HG03025 (cell line): ENCODE measurements around the gene CTIF.
"Not testable (repeated sequence)": the region's sequence is repeated elsewhere in the genome, so short reads cannot be mapped to it uniquely, and the experiment has no call there.

Experiments
- ATAC-seq: cut with Tn5 transposase; IDR thresholded peaks from one replicate; pipeline ENCODE4 v1.9.1; 2021; ENCODE audit warnings: mild to moderate bottlenecking, moderate library complexity; ENCODE audit not compliant: unreplicated experiment, low FRiP score

The CTIF gene

DNA sequence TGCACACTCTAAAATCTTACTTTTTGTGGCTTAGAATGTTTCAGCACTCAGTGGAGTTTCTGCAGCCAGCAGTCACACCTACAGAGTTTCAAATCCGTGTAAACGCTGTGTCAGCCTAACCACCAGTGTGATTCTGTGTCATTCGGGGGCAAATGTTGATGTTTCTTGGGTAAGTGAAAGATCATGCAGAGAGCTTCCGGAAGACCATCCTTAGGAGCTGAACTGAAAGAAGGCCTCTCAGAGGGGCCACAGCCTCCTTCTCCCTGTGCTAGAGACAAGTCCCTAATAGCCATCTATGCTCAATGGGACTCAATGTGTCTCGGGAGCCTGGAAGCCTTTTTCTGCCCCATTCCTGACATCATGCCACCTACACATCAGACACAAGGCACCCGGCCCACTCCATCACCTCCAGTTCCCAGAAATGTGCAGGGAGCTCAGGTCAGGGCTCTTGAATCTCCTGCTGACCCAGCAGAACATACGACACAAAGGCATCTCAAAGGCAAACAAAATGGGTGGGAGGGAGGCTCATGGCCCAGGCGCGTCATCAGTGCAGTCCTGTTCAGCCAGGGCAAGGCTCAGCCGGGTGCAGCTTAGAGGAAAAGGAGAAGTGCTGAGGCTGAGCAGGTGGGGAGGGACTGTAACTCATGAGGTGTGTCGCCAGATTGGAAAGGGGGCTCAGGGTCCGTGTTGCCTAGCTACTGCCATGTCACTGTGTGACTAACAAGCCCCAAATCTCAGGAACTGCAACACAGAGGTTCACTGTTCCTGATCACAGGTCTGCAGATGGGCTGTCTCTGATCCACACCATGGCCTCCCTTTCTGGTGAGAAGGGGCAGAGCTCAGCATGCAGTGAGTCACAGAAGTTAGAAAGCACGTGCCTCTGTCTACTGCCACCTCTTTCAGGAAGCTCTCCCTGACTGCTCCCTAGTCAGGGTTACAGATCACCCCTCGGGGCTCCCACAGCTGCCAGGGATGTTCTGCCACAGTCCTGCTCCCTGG is 329.9 kb downstream of the CTIF start:
- peak; percentile 79 for ATAC-seq

DNA sequence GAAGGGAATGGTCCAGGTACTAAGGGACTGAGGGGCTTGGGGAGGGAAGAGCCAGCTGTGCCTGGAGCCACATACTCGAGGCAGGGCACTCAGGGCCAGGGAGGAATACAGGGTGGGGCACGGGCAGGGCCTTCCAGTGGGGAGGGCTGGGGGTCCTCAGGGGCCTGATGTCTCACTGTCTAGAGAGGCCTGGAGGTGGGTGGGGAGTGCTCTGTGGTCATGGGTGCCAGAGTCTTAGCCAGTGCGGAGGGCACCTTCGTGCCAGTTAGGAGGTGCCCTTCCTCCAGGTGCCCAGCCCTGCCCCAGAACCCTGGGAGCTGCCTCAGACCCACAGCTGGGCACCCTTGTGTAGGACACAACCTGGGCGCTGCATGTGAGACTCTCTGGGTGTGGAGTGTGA is 330.8 kb downstream of the CTIF start:
- ATAC-seq, result no peak

DNA sequence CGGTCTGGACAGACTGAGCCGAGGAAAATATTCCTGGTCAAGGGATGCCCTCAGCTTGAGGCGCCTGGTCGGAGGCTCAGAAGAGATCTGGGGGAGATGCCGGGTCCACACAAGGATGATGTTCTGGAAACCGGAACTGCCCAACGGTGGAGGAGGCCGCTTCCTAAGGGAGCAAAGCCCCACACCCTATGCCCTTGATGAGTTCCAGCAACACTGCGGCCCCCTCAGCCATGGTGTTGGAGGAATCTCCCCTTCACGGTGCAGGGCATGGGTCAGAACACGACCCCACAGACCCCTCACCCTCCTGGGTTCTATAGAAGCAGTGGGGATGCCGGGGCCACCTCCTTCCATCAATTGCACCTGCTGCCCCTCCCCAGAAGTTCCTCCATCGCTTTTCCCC is 332.1 kb downstream of the CTIF start:
- not testable (repeated sequence) for ATAC-seq

DNA sequence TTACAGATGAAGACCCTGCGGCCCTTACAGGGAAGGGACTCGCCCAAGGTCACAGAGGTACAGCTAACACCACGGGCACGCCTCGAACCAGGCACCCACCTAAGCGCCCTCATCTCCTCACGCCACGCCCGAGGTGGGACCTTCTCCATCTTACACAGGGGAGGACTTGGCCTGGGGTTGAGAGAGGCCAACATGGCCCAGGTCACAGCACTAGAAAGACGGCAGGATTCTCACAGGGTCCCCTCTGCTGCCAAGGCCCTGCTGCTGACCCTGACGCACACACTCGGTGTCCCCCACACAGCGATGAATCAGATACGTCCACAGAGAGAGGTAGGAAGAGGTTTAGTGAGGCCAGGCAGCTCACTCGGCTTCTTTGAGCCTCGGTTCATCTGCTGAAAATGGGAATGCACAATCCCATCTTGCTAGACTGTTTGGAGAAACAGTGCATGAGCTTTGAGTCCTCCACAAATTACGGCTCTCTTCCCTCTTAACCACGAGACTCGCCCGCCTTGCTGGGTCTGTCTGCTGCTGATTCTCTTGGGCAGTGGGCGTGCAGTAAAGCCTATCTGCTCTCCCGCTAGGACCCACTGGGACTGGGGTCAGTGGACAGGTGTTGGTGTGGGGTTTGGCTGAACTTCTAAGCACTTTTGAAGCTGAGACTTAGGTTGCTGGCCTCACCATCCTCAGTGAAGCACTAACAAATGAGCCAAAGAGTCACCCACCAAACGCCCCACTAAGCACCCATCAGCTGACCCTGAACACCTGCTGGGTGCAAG is 332.7 kb downstream of the CTIF start:
- ATAC-seq, result no peak

DNA sequence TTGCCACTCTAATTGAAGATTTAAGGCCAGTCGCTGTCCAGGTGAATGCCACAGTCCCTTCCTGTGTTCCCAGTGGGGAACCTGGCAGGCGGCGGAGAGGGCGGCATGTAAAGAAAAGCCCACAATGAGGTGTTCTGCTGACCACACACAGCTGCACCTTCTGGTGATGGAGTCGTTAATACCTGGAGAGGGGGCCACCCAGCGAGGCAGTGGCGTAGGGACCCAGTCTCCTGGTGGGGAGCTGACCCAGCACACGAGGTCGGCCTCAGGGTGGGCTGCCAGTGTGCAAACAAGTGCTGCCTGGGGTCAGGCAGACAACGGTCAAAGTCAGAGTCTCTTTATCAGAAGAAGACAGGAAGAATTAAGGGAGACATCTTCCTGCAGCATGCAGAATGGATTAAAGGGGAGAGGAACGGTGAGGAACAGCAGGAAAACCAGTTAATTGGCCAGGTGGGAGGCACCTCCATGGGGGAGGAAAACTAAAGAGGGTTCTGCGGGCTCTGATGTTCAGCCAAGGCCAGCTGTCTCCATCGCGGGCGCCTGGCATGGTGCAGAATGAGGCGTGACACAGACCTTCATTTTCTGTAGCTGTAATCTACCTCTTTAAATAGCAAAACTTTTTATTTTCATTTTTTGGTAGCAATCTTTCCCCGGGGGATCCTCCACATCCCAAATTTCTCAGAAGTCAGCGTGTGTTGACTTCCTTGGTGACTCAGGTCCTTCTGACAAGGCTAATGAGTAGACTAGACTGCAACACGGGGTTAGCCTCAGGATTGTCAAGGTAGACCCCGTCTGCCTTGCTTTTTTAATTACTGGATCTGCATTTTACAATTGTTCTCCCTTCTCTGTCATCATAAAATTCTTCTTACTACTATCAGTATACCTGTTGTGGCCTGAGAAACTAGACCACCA is 333.7 kb downstream of the CTIF start:
- no peak for ATAC-seq

DNA sequence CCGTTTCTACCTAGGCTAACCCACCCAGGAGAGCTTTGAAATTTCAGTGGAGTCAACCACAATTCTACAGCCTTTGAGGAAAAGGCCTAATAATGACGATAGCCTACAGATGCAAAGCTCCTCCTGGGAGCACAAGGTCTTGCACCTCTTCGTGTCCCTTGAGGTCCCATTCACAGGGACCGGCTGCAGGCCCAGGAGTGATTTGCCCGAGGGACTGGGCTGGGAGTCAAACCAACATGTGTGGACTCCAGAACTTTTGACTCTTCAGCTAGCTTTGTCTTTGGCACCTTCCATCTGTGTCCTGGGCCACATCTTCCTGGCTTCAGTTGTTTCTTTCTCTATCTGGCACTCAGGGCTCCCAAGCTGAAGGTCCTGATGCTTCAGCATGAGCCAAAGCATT is 335.4 kb downstream of the CTIF start:
- ATAC-seq, result no peak

DNA sequence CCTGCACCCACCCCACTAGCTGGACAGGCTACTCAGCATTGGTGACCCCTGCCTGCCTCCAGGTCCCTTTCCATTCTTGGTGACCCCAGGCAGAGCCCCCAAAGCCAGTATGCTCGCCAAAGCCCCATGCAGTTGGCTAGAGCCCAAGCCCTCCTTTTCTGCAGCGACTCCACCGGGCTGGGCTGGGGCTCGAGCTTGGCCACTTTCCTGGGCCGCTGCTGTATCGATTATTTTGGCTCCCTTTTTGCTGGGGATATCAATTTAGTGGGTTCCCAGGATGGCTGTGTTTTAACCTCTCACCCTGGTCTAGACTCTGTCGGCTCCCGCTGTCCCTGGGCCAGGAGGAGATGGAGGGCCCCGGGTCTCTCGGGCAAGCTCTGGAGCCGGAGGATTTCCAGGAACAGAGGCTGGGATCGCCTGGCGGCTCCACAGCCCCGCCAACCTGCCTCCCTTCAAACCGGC is 335.9 kb downstream of the CTIF start:
- no peak for ATAC-seq

DNA sequence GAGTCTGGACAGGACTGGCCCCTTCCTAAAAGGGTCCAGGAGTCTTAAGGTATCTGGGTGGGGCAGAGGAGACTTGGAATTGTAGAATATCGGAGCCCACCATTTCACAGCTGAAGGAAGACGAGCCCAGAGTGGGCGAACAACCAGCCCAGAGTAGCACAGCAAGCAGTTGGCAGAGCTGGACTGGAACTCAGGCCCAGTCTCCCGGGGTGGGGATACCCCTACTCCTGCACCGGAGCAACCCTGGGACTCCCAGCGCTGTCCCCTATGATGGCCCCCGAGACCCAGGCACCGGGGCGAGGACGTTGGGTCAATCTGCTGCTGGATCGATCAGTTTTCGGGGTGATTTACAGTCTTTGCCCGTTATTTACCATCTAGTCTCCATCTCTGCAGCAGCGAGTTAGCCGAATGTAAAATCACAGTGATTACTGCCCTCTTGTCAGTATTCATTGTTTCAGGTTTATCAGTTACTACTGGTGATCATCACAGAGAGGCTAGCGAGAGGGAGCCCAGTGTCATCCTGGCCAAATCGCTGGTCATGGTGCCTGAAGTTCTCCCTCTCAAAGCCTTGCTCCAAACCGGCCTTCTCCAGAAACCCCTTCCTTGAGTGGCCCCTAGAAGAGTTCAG is 336.6 kb downstream of the CTIF start:
- ATAC-seq, result no peak

DNA sequence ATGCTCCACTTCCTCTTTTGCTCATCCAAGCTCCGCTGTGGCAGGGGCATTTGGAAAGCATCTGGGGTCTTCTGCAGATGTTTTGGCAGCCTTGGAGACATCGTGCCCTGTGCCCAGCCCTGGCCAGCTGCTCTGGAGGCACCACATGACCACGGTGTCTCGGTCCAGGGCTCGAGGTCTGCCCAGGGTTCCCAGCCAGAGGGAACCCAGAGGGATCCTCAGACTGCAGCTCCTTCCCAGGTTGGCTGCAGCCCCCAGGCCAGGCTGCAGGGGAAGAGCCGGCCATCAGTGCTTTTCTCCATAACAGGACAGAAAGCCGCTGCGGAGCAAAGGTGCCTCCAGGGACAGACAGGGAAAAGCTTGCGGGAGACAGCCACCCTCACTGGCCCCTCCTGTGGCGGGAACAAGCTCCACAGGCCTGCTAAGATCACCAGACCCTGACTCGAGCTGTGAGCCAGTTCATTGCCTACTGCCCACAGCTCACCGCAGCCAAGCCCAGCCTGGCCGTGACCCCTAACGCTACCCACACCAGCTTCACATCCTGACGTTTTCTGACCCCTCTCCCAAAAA is 337.2 kb downstream of the CTIF start:
- no peak for ATAC-seq

DNA sequence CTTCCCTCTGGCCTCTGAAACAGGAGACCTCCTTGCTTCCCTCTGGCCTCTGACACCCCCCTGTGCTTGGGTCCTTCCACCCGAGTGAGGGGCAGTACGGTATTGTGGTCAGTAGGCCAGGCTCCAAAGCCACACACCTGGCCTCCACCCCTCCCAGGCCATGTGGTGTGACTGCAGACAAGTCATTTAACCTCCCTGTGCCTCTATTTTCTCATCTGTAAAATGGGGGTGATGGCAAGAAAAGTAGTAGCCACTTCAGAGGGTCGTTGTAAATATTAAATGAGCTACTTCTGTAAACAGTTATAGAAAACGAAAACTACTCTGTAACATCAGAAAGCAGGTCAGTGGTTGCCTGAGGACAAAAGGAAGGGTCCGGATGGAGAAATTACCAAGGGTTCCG is 337.8 kb downstream of the CTIF start:
- ATAC-seq, result no peak

DNA sequence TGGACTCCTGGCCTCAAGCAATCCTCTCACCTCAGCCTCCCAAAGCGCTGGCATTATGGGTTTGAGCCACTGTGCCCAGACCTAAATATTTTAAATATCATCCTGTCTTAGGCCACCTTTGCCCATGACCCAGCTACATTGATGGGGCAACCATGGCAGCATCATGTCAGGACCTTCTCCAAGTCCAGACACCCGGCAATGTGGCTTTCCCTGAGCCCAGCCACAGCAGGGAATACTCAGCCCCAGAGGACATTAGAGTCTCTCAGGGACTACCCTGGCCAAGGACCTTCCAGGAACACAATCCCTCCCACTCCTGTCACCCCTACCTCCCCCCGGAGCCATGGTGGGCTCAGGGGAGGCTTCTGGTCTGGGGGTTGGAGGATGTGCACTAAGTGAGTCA is 339.1 kb downstream of the CTIF start:
- ATAC-seq, result no peak

DNA sequence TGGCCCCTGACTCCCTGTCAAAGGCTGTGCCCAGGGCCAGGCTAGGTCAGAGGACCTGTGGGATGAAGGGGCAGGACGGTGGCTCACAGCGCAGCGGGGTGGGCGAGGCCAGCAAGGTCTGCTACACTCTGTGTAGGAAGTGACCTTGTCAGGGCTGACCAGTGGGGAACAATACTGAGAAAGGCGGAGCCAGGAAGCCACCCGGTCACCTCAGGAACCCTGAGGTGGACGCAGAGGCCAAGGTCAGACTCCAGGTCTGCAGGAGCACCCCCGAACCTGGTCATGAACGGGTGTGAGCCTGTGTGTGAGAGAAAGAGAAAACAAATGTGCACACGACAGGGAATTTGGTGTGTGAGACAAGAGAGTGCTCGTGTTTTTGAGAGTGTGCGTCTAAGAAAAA is 339.6 kb downstream of the CTIF start:
- ATAC-seq, result no peak

DNA sequence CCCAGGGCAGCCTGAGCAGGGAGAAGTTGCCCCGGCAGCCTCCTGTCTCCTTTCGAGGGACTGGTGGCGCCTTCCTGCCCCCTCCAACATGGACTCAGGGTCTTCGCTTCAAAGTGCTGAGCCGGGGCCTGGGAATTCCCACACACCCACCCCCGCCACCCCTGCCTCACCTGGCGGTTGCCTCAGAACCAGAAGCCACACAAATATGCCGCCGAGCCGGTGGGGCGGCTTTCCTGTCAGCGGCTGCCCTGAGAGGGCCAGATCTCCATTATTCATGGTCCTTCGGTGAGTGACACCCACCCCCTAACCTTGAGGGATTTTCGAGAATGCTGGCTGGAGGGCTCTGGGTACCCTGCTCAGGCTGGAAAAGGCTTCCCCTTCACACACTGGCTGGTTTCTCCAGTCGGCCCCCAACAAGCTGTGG is 340.2 kb downstream of the CTIF start:
- no peak for ATAC-seq

DNA sequence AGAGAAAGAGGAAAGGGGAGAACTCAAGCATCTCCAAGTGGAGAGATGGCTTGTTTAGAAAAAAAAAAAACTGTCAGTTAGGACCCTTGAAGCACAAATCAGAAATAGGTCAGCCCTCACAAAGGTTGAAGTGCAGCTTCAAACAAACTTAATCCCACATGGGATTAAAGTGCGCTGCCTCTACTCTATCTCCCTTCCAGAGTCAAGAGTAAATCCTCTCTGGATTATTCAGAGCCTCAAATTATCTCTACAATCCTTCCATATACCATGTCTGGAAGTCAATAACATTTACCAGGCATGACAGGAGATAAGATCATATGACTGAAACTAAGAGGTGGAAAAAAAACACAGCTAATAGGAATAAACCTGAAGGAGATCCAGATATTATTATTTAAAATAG is 342.1 kb downstream of the CTIF start:
- no peak for ATAC-seq

DNA sequence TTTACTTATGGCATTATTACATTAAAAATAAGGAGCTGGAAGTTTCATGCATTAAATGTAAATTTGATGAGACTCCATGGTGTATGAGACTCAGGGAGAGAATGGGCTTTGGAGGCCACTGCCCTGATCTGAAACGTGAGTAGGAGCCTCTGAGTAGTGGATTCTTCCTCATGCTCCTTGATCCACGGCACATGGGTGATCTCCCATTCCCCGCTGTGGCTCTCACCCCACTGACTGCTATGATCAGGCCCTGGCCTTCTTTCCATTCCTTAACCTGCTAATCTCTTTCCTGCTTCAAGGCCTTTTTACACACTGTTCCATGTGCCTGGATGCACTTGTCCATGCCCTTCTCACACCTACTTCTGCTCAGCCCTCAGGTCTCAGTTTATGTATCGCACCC is 343.5 kb downstream of the CTIF start:
- ATAC-seq, result no peak

DNA sequence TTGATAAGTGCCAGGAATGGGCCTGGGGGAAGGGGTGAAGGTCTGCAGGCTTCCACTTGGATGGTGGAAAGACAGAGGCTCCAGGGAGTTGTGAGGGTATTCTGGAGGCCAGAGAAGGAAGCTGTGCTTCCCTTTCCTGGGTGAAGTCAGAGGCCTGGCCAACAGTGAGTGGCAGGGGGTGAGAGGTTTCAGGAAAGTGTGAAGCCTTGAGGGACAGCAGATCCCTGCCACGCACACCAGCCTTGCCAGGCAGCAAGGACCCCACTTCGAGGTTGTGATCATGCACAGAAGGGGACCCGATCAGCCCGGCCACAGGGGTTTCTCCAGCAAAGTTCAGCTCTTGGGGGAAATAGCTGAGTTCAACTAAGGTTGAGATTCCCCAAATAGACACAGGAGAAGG is 345.5 kb downstream of the CTIF start:
- no peak for ATAC-seq

DNA sequence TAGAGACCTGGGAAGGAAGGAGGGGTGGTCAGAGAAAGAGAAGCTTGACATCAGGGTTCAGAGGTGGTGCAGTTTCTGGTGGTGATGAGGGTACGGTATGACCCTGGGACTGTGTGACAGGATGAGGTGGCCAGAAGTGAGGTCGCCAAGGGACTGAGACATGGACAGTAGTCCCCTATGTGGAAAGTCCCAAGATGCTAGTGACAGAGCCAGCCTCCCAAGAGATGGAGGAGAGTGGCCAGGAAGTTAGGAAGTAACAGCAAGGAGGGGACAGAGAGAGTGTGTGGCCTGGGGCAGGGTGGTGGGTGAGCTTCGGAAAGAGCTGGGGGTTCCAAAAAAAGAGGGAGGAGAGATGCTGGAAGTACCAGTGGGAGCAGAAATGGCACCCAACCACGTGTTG is 345.9 kb downstream of the CTIF start:
- no peak for ATAC-seq

DNA sequence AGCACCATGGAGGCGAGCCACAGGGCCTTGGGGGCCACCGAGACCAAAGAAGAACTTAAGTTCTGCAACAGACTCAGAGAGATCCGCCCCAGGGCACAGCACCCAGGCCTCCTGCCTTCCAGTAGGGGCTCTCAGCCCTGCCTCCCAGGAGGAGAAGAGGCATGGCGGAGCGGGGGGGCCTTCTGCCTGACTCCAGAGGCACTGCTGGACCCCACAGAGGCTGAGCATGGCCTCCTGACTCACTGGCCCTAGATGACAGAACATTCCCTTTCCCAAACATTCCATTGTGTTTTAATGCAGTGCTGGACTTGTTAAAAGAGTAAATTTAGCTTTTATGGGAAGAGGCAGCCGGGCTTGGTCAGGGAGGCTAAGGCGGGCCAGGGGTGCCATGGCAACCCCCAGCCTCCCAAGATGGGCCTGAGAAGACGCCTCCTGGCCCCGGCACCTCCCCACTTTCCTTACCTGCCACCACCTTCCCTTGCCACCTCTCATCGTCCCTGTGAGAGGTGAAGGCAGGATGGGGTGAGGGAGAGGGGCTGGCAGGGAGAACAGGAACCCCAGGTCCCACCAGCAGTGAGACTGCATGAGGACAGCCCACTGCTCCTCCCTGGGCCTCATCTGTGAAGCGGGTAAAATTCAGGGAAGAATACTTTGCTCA is 346.6 kb downstream of the CTIF start:
- no peak for ATAC-seq

DNA sequence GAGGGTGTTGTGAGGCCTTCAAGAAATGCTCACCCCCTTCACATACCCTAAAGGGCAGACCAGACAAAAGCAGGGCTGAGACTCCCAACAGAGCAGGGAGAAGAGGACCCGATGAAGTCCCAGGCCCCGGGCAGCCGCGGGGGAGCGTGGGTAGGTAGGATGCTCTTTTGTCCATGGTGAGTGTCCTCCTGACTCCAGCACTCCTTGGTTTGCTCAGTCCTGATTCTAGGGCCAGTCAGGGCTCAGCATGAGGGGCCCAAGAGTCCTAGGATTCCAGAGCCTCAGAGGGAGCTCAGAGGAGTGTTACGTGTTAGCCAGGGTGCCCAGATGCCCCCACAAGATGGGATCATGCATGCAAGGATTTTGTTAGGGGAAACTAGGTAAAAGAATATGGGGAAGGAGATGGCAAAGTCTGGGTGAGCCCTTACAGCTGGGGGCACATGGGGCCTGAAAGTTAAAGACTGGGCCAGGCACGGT is 347.1 kb downstream of the CTIF start:
- ATAC-seq, result no peak
